T1000 (cell line): ENCODE results near the gene SPAG7.

Experiments
- DNase-seq: peaks from one replicate; lab custom pipeline; 2025; ENCODE audit warnings: mixed read lengths; lab: John Stamatoyannopoulos, UW

Gene SPAG7

GRCh38 chr17:4974115-4974670 lies 6.6 kb upstream of the SPAG7 start:
- no peak for DNase-seq

GRCh38 chr17:4973256-4974114 lies 5.9 kb upstream of the SPAG7 start:
- DNase-seq: no peak

GRCh38 chr17:4972752-4973151 lies 5.1 kb upstream of the SPAG7 start:
- no peak for DNase-seq

- no peak for DNase-seq
Measured at GRCh38 chr17:4972322-4972721, 4.7 kb upstream of the SPAG7 start.

- DNase-seq: no peak
Measured at GRCh38 chr17:4971826-4972225, 4.2 kb upstream of the SPAG7 start.

GRCh38 chr17:4970273-4970672 lies 2.7 kb upstream of the SPAG7 start:
- no peak for DNase-seq

- peak; percentile 38 for DNase-seq
Measured at GRCh38 chr17:4969551-4970173, 2.0 kb upstream of the SPAG7 start.

GRCh38 chr17:4969047-4969550 lies 1.5 kb upstream of the SPAG7 start:
- DNase-seq: peak; percentile 62

- no peak for DNase-seq
Measured at GRCh38 chr17:4968486-4969046, 949 bp upstream of the SPAG7 start.

GRCh38 chr17:4966844-4967538 lies 626 bp downstream of the SPAG7 start:
- peak; percentile 98 for DNase-seq

GRCh38 chr17:4965311-4965986 lies 2.2 kb downstream of the SPAG7 start:
- DNase-seq: no peak

GRCh38 chr17:4960279-4960922 lies 7.2 kb downstream of the SPAG7 start:
- no peak for DNase-seq

- no peak for DNase-seq
Measured at GRCh38 chr17:4959261-4959965, 8.2 kb downstream of the SPAG7 start.

GRCh38 chr17:4958102-4958501 lies 9.5 kb downstream of the SPAG7 start:
- DNase-seq: no peak

- DNase-seq: no peak
Measured at GRCh38 chr17:4956493-4957061, 11.0 kb downstream of the SPAG7 start.

GRCh38 chr17:4955091-4955490 lies 12.5 kb downstream of the SPAG7 start:
- no peak for DNase-seq

- no peak for DNase-seq
Measured at GRCh38 chr17:4953451-4953961, 14.1 kb downstream of the SPAG7 start.

- DNase-seq: no peak
Measured at GRCh38 chr17:4951486-4951885, 16.1 kb downstream of the SPAG7 start.

GRCh38 chr17:4950746-4951204 lies 16.8 kb downstream of the SPAG7 start, which contains the start of gene ENO3:
Gene ENO3 (plus strand): TSS chr17:4951119. CDS start chr17:4951830, 711 bp downstream.
- no peak for DNase-seq
